H1 (cell line): ENCODE data around the gene HOXB4. TPM values are rescaled to one million over a fixed set of nuclear protein-coding genes. Genes with fewer than 3 reads are reported as not detected.

Experiments used
- KDM1A ChIP-seq: fragments of 200-600, 300-600 bp; sonication (generic); IDR thresholded peaks from 2 replicates; pipeline ENCODE4 v1.7.1; 2016; ENCODE audit warnings: mild to moderate bottlenecking, low read length, borderline replicate concordance
- polyA plus RNA-seq, 7 experiments: library from polyadenylated mRNA; depleted of rRNA in 3 of 7; stranded (reverse) in 5 of 7; unstranded in 2 of 7; fragments of >200 nt in 5 of 7; fragments of 200-250 nt in 2 of 7; gene quantifications; 1 replicate in 5 of 7; 2 replicates in 1 of 7; 4 replicates in 1 of 7; pipeline versions ENCODE4 v1.2.1 to v1.2.3, GENCODE V29; 2011 to 2013; ENCODE audit warnings: missing spikeins in 2 of 7, mixed read lengths in 2 of 7
- total RNA-seq: library from RNA; stranded (reverse); fragmentation: NEBNext Ultra II Directional; extraction: Animal tissue kit (Norgen Biotek cat#: 25700); gene quantifications from 2 replicates; pipeline ENCODE4 v1.2.1, GENCODE V29; 2021

Gene HOXB4
- total and polyA plus RNA-seq, 2 of the 8 experiments (the other 6 are each of a cell fraction or from before 2014, with no cell fraction given) = not detected

- TF ChIP-seq KDM1A = no peak
Measured at GRCh38 chr17:48624544-48625494, 46.7 kb upstream of the HOXB4 start (continued).
